ENCODE data around the gene LYL1.
A peak's percentile ranks its signal among the peaks of the same experiment; 100 is the strongest.

The LYL1 gene

GRCh38 chr19:13098277-13099072 lies 4.2 kb downstream of the LYL1 start:
- DNase-seq (ENCODE audit: low read depth, low spot score), result no peak
- Histone ChIP-seq H3K9ac (ENCODE audit: insufficient read length, low read depth) (no peak overlapping the region), H3K4me1 (ENCODE audit: insufficient read depth, insufficient read length) (peaks cover 9% of the 10 kb centered on the region), H3K27me3 (ENCODE audit: insufficient read depth, insufficient read length) (peaks cover 31% of the 10 kb centered on the region), H3K36me3 (ENCODE audit: insufficient read depth, insufficient read length, low read length) (peaks cover 6% of the 10 kb centered on the region), H3K9me3 (ENCODE audit: insufficient read depth, low read length) (no peaks in the 10 kb centered on the region), H3K4me3 (ENCODE audit: insufficient read length, low read depth) (no peak overlapping the region)
- TF ChIP-seq ZNF274 (IDR thresholded peaks at IDR 0.05; ENCODE audit: low read depth, low read length) (no peak), SUZ12 (IDR thresholded peaks at IDR 0.05; ENCODE audit: extremely low read depth, insufficient read depth, insufficient read length) (no peak), YY1 (IDR thresholded peaks at IDR 0.05; ENCODE audit: insufficient read depth, insufficient read length) (no peak)

DNA sequence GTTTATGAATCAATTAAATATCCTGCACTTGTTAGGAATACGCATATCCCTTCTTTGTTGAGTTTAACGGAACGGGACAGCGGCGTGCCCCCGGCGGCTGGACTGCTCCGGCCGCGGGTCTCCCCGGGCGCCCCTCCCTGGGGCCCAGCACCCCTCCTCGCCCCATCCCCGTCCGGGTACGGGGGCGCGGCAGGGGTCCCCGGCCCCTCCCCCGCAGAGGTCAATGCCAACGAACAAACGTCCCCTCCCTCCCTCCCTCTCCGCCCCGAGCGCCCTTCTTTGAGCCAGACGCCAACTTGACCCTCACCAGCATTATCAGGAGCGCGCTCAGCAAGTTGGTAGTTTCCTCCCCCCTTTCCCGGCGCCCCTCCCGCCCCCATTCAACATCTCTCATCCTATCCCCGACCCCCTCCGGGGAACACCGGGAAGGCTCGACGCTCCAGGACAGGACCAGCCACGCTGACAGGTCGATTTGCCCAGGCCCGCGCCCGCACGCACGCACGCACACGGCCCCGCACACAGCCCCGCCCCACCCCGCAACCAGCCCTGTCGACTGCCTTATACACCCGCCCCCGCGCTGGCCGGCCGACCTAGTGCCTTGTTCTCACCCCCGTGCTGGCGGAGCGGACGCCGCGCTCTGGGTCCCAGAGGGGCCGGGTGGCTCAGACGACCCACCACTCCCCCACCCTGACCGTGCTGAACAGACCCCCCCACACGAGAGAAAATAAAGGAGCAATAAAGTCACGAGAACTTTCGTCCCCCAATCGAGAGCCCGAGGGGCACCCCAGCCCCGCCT lies 5.0 kb downstream of the LYL1 start:
- no peak overlapping the region for H3K4me3 ChIP-seq (ENCODE audit: insufficient read length, low read depth)
- peaks cover 14% of the 10 kb centered on the region for H3K4me1 ChIP-seq (ENCODE audit: insufficient read depth, insufficient read length)
- H3K27me3 ChIP-seq (ENCODE audit: insufficient read depth, insufficient read length), result peaks cover 35% of the 10 kb centered on the region
- no peak overlapping the region for H3K9ac ChIP-seq (ENCODE audit: insufficient read length, low read depth)
- TF ChIP-seq ZNF274 (IDR thresholded peaks at IDR 0.05; ENCODE audit: low read depth, low read length), result no peak
- no peak for TF ChIP-seq SUZ12 (IDR thresholded peaks at IDR 0.05; ENCODE audit: extremely low read depth, insufficient read depth, insufficient read length)
- TF ChIP-seq YY1 (IDR thresholded peaks at IDR 0.05; ENCODE audit: insufficient read depth, insufficient read length), result no peak
- H3K9me3 ChIP-seq (ENCODE audit: insufficient read depth, low read length), result no peaks in the 10 kb centered on the region
- no peak for DNase-seq (ENCODE audit: low read depth, low spot score)
- no peaks in the 10 kb centered on the region for H3K36me3 ChIP-seq (ENCODE audit: insufficient read depth, insufficient read length, low read length)

DNA sequence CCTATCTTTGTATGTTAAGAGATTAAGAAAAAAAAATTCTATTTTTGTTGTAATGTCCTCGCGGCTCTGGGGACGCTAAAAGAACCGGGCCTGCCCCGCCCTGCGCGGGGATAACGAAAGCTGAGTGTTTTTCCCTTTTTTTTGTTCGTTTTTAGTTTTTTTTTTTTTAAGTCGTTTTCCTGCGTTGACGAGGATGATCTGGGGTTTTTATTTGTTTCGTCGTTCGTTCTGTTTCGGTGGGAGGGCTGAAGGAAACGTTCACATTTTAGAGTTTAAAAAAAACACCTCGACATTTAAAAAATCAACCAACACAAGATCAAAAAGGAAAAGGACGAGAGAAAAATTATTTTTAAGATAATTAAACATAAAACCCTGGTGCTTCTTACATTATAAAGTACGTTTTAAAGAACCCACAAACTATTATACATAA lies 5.6 kb downstream of the LYL1 start:
- no peaks in the 10 kb centered on the region for H3K36me3 ChIP-seq (ENCODE audit: insufficient read depth, insufficient read length, low read length)
- TF ChIP-seq SUZ12 (IDR thresholded peaks at IDR 0.05; ENCODE audit: extremely low read depth, insufficient read depth, insufficient read length), result no peak
- TF ChIP-seq YY1 (IDR thresholded peaks at IDR 0.05; ENCODE audit: insufficient read depth, insufficient read length), result no peak
- TF ChIP-seq ZNF274 (IDR thresholded peaks at IDR 0.05; ENCODE audit: low read depth, low read length), result no peak
- H3K9me3 ChIP-seq (ENCODE audit: insufficient read depth, low read length), result no peaks in the 10 kb centered on the region
- no peak overlapping the region for H3K4me3 ChIP-seq (ENCODE audit: insufficient read length, low read depth)
- H3K9ac ChIP-seq (ENCODE audit: insufficient read length, low read depth), result no peak overlapping the region
- H3K4me1 ChIP-seq (ENCODE audit: insufficient read depth, insufficient read length), result peaks cover 19% of the 10 kb centered on the region
- H3K27me3 ChIP-seq (ENCODE audit: insufficient read depth, insufficient read length), result peaks cover 41% of the 10 kb centered on the region
- no peak for DNase-seq (ENCODE audit: low read depth, low spot score)

GRCh38 chr19:13095934-13096927 lies 6.4 kb downstream of the LYL1 start:
- peaks cover 27% of the 10 kb centered on the region for H3K4me1 ChIP-seq (ENCODE audit: insufficient read depth, insufficient read length)
- H3K36me3 ChIP-seq (ENCODE audit: insufficient read depth, insufficient read length, low read length), result no peaks in the 10 kb centered on the region
- no peak for DNase-seq (ENCODE audit: low read depth, low spot score)
- no peak for TF ChIP-seq ZNF274 (IDR thresholded peaks at IDR 0.05; ENCODE audit: low read depth, low read length)
- TF ChIP-seq YY1 (IDR thresholded peaks at IDR 0.05; ENCODE audit: insufficient read depth, insufficient read length), result no peak
- no peak for TF ChIP-seq SUZ12 (IDR thresholded peaks at IDR 0.05; ENCODE audit: extremely low read depth, insufficient read depth, insufficient read length)
- H3K4me3 ChIP-seq (ENCODE audit: insufficient read length, low read depth), result peak overlapping the region; percentile 24
- H3K27me3 ChIP-seq (ENCODE audit: insufficient read depth, insufficient read length), result peaks cover 42% of the 10 kb centered on the region
- H3K9ac ChIP-seq (ENCODE audit: insufficient read length, low read depth), result peak overlapping the region; percentile 65
- no peaks in the 10 kb centered on the region for H3K9me3 ChIP-seq (ENCODE audit: insufficient read depth, low read length)

- TF ChIP-seq ZNF274 (IDR thresholded peaks at IDR 0.05; ENCODE audit: low read depth, low read length), result no peak
- no peak for TF ChIP-seq SUZ12 (IDR thresholded peaks at IDR 0.05; ENCODE audit: extremely low read depth, insufficient read depth, insufficient read length)
- no peak for TF ChIP-seq YY1 (IDR thresholded peaks at IDR 0.05; ENCODE audit: insufficient read depth, insufficient read length)
- Histone ChIP-seq H3K4me1 (ENCODE audit: insufficient read depth, insufficient read length) (peaks cover 29% of the 10 kb centered on the region), H3K27me3 (ENCODE audit: insufficient read depth, insufficient read length) (peaks cover 42% of the 10 kb centered on the region), H3K4me3 (ENCODE audit: insufficient read length, low read depth) (peak overlapping the region; percentile 24), H3K36me3 (ENCODE audit: insufficient read depth, insufficient read length, low read length) (no peaks in the 10 kb centered on the region), H3K9ac (ENCODE audit: insufficient read length, low read depth) (peak overlapping the region; percentile 64), H3K9me3 (ENCODE audit: insufficient read depth, low read length) (no peaks in the 10 kb centered on the region)
- no peak for DNase-seq (ENCODE audit: low read depth, low spot score)
These were observed 7.3 kb downstream of the LYL1 start for GRCh38 chr19:13095393-13095784.

DNA sequence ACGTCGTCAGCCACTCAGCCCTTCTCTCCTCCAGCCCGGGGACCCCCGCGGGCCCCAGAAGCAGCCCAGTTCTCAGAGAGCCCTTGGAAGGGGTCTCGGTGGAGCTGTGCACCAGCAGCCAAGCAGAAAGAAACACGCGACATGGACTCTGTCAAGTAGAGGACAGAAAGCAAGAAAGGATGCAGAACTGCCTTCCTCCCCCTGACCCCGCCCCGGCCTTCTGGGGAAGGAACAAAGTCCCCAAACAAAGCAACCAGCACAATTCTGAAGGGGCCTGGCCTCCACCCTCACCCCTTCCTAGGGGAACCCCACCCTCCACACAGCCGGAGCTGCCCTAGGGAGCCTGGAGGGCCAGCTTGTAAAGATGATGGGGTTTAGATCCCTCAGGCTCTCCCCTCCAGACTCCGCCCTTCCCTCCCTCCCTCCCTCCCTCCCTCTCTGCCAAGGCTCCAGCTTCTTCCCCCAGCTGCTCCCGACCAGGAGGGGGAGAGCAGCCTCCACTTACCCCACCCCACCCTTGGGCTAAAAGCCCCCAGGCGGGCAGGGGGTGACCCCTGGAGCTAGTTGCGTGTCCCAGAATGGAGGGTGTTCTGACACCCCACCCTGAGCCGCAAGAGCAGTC lies 7.8 kb downstream of the LYL1 start:
- TF ChIP-seq ZNF274 (IDR thresholded peaks at IDR 0.05; ENCODE audit: low read depth, low read length) (no peak), YY1 (IDR thresholded peaks at IDR 0.05; ENCODE audit: insufficient read depth, insufficient read length) (no peak), SUZ12 (IDR thresholded peaks at IDR 0.05; ENCODE audit: extremely low read depth, insufficient read depth, insufficient read length) (no peak)
- no peak for DNase-seq (ENCODE audit: low read depth, low spot score)
- Histone ChIP-seq H3K4me1 (ENCODE audit: insufficient read depth, insufficient read length) (peaks cover 29% of the 10 kb centered on the region), H3K9me3 (ENCODE audit: insufficient read depth, low read length) (no peaks in the 10 kb centered on the region), H3K36me3 (ENCODE audit: insufficient read depth, insufficient read length, low read length) (no peaks in the 10 kb centered on the region), H3K4me3 (ENCODE audit: insufficient read length, low read depth) (peak overlapping the region; percentile 24), H3K9ac (ENCODE audit: insufficient read length, low read depth) (peak overlapping the region; percentile 64), H3K27me3 (ENCODE audit: insufficient read depth, insufficient read length) (peaks cover 43% of the 10 kb centered on the region)

Data from NT2/D1 (cell line).